H1 (cell line): ENCODE results near the gene RANBP17. TPM values are rescaled to one million over a fixed set of nuclear protein-coding genes. Genes with fewer than 3 reads are reported as not detected.

Experiments
- ASH2L ChIP-seq: fragments of 200-600, 300-600 bp; sonication (generic); IDR thresholded peaks from one replicate; pipeline ENCODE4 v1.7.1; 2017; ENCODE audit warnings: low read length
- CHD7 ChIP-seq: fragments of 300-600 bp; sonication (generic); IDR thresholded peaks from 2 replicates; pipeline ENCODE4 v1.7.1; 2012; ENCODE audit warnings: low read length, moderate library complexity, mild to moderate bottlenecking, inconsistent platforms; ENCODE audit not compliant: insufficient replicate concordance
- CTCF ChIP-seq, 3 experiments: IDR thresholded peaks; 1 replicate in 2 of 3; 2 replicates in 1 of 3; pipeline versions ENCODE4 v1.5.1 to v1.6.1; 2011; ENCODE audit warnings: low read length in 3 of 3, mild to moderate bottlenecking in 3 of 3, inconsistent platforms in 2 of 3, low read depth in 1 of 3, moderate library complexity in 1 of 3; ENCODE audit not compliant: insufficient read depth in 1 of 3; ENCODE audit errors: control extremely low read depth in 1 of 3
- NANOG ChIP-seq: IDR thresholded peaks from 2 replicates; pipeline ENCODE4 v1.6.1; 2011; ENCODE audit warnings: low read length, low read depth, mild to moderate bottlenecking, inconsistent platforms; ENCODE audit not compliant: insufficient read depth, poor library complexity, severe bottlenecking
- polyA plus RNA-seq, 7 experiments: library from polyadenylated mRNA; depleted of rRNA in 3 of 7; stranded (reverse) in 5 of 7; unstranded in 2 of 7; fragments of >200 nt in 5 of 7; fragments of 200-250 nt in 2 of 7; gene quantifications; 1 replicate in 5 of 7; 2 replicates in 1 of 7; 4 replicates in 1 of 7; pipeline versions ENCODE4 v1.2.1 to v1.2.3, GENCODE V29; 2011 to 2013; ENCODE audit warnings: missing spikeins in 2 of 7, mixed read lengths in 2 of 7
- total RNA-seq: library from RNA; stranded (reverse); fragmentation: NEBNext Ultra II Directional; extraction: Animal tissue kit (Norgen Biotek cat#: 25700); gene quantifications from 2 replicates; pipeline ENCODE4 v1.2.1, GENCODE V29; 2021

RANBP17 gene
- total and polyA plus RNA-seq, 2 of the 8 experiments (the other 6 are each of a cell fraction or from before 2014, with no cell fraction given): 8.6 to 21.3 TPM

GRCh38 chr5:171175746-171176145, 313.9 kb downstream of the RANBP17 start (continued):
- no peak for TF ChIP-seq CHD7
- TF ChIP-seq CTCF (IDR thresholded peaks at IDR 0.05; ENCODE audit: control extremely low read depth in 1 of 3, insufficient read depth in 1 of 3, low read depth in 1 of 3, low read length in 3 of 3): no peak
- no peak for TF ChIP-seq NANOG
- TF ChIP-seq ASH2L: no peak
- TF ChIP-seq, all 59 proteins: peak for 0
